ENCODE results near the gene CUBN.

CUBN gene

DNA sequence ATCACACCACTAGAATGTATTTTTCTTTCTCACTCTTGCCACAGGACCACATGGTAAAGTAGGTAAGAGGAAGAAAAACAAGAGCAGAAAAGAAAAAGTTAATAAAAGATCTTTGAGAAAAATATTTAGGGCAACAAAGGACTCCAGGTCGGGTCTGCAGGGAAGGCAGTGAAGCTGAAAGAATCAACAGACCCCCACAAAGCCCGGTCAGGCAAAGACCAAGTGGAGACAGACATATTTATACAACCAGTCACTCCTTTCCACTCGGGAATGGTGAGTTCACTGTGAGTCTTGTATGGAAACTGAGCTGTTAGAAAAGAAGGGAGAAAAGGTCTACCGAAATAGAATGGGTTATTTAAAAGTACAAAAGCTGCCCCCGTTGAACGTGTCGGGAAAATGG, 340.4 kb downstream of the CUBN start:
- TF ChIP-seq, protein P1, sequence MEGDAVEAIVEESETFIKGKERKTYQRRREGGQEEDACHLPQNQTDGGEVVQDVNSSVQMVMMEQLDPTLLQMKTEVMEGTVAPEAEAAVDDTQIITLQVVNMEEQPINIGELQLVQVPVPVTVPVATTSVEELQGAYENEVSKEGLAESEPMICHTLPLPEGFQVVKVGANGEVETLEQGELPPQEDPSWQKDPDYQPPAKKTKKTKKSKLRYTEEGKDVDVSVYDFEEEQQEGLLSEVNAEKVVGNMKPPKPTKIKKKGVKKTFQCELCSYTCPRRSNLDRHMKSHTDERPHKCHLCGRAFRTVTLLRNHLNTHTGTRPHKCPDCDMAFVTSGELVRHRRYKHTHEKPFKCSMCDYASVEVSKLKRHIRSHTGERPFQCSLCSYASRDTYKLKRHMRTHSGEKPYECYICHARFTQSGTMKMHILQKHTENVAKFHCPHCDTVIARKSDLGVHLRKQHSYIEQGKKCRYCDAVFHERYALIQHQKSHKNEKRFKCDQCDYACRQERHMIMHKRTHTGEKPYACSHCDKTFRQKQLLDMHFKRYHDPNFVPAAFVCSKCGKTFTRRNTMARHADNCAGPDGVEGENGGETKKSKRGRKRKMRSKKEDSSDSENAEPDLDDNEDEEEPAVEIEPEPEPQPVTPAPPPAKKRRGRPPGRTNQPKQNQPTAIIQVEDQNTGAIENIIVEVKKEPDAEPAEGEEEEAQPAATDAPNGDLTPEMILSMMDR (IDR thresholded peaks at IDR 0.05; ENCODE audit: low read depth, low read length): no peak
- no peak overlapping the region for H3K4me3 ChIP-seq (ENCODE audit: low read depth, low read length)

DNA sequence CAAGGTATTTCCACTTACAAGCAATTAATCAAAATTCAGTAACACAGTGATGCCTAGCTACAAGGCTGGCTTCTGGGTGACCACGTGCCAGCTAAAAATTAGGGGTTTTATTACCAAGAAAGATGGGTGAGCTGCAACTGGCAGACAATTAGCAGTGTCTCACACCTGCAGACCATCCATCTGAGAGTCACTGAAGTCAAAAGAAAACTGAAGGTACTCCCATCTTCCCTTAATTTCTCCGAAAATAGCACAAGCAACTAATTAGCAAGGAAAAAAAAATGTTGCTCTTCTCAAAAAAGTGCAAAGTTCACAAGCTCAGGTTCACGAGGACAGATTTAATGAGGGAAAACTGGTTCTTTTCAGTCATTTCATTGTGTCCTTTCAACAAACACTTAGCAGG, 340.8 kb downstream of the CUBN start:
- no peak overlapping the region for H3K4me3 ChIP-seq (ENCODE audit: low read depth, low read length)
- TF ChIP-seq, protein P1 (IDR thresholded peaks at IDR 0.05; ENCODE audit: low read depth, low read length): no peak

DNA sequence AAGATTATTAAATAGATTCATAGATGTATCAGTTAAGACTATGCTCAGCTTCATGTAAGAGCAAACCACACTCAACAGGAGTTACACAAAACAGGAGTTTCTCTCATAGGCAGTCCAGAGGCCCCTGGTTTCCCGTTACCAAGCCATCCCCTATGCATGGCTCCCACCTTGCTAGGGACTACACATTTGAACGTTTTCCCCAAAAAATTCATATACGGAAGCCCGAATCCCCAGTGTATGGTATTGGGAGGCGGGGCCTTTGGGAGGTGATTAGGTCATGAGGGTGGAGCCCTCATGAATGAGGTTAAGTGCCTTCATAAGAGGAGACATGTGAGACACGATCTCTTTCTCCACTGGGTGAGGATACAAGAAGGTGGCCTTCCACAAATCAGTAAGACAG, 341.5 kb downstream of the CUBN start:
- TF ChIP-seq, protein P1 (IDR thresholded peaks at IDR 0.05; ENCODE audit: low read depth, low read length): no peak
- no peak overlapping the region for H3K4me3 ChIP-seq (ENCODE audit: low read depth, low read length)

DNA sequence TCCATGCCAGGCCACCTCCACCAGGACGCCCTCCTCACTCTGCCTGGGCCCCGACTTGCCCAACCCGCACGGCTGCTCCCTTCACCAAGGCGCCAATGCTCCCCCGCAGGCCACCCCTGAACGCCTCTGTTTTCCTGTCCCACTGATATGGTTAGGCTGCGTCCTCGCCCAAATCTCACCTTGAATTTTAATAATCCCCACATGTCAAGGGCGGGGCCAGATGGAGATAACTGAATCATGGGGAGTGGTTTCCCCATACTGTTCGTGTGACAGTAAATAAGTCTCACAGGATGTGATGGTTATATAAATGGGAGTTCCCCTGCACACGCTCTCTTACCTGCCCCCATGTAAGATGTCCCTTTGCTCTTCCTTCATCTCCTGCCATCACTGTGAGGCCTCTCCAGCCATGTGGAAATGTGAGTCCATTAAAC, 342.2 kb downstream of the CUBN start:
- H3K4me3 ChIP-seq (ENCODE audit: low read depth, low read length): no peak overlapping the region
- TF ChIP-seq, protein P1 (IDR thresholded peaks at IDR 0.05; ENCODE audit: low read depth, low read length): no peak

DNA sequence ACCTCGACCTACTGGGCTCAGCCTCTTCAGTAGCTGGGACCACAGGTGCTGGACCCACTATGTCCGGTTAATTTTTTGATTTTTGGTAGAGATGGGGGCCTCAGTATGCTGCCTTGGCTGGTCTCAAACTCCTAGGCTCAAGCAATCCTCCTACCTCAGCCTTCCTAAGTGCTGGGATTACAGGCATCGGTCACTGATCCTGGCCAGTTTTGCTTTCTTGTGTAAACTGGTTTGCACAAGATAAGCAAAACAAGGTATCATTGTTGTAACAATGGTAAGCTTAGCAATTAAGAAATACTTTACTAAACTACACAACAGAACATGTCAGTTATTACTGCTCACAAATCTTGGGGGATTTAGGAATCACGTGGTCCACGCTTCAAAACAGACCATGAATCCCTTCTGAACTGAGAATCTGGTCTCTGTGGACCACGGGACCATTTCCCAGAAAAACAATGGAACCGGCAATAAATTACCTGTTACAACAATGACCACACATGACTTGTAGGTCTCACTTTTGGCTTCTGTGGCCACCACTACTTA, 349.2 kb downstream of the CUBN start:
- H3K4me3 ChIP-seq (ENCODE audit: low read depth, low read length): no peak overlapping the region
- TF ChIP-seq, protein P1 (IDR thresholded peaks at IDR 0.05; ENCODE audit: low read depth, low read length): no peak

DNA sequence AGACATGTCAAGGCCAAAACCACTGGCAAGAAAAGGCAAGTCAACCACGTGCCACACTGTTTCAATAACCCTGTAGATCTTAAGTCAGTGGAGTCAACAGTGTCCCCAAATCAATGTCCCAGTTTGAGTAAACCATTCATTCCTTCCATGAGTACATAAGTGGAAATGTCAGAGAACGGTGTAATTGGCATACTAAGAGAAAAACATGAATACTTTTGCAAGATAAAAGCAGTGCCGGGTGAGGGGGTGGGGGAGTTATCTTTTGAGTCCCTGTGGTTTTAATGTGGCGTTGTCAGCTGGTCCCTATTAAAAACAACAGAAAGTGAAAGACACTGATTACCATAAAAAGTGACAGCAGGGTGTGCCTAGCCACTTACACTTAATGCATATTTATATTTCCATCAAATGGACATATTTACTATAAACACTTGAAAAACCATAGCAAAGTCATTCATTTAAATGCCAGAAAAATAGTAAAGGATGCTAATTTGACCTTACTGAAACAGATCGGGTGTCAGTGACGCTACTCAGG, 350.2 kb downstream of the CUBN start:
- TF ChIP-seq, protein P1 (IDR thresholded peaks at IDR 0.05; ENCODE audit: low read depth, low read length): no peak
- no peak overlapping the region for H3K4me3 ChIP-seq (ENCODE audit: low read depth, low read length)

DNA sequence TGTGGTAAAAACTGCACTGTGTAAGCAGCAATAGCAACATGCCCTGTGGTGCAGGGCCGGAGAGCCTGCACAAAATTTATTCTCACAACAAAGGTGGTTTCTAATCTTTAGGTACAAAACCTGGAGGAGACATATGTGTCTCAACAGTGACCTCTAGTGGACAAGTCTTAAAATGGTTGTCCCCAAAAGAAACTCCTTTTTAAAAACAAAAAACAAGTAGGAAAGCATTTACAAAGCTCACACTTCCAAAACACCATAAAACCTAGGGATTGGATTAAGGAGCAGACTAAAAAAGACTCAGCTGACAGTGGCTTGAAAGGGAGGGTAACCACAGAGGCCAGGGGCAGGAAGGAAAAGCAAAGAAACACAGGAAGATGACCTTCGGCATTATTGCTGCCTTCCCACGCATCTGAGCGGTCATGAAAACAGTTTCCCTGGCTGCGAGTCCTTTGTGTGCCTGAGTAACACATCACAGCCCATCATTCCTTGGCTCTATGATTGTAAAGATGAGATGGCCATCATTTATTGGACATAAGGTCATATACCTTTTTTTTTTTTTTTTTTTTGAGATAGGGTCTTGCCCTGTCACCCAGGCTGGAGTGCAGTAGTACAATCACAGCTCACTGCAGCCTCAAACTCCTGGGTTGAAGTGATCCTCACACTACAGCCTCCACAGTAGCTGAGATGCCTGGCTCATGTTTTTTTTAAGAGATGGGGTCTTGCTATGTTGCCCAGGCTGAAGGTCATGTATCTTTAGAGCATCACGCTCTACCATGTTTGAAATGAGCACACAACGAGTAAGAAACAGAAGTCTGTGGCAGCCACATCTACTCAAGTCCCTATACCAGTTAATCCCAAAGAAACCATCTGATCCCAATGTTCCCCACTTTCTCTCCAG, 351.9 kb downstream of the CUBN start:
- H3K4me3 ChIP-seq (ENCODE audit: low read depth, low read length): no peak overlapping the region
- TF ChIP-seq, protein P1 (IDR thresholded peaks at IDR 0.05; ENCODE audit: low read depth, low read length): peak; percentile 36
